Measurements from ENCODE around the gene TBC1D32.
"Not testable (repeated sequence)": the region's sequence is repeated elsewhere in the genome, so short reads cannot be mapped to it uniquely, and the experiment has no call there.

TBC1D32 gene

GRCh38 chr6:121213341-121213740 lies 120.9 kb downstream of the TBC1D32 start:
- not testable (repeated sequence) for DNase-seq (ENCODE audit: low read depth in 2 of 2)

DNA sequence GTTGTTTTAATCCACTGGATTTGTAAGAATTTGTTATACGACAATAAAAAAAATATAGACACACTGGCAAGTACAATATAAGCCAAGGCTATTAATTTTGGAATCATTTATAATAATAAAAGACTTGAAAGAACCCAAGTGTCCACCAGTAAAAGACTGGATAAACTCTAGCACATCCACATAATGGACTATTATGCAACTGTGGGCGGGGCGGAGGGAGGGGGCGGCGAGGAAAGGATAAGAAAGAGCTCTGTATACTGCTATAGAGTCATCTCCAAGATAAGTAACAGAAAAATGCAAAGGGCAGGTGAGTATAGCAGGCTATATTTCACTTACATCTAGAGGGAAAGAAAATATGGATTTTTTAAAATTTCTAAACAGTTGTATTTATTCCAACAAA lies 123.3 kb downstream of the TBC1D32 start:
- no peak for DNase-seq (ENCODE audit: low read depth in 2 of 2)

- DNase-seq (ENCODE audit: low read depth in 2 of 2) = no peak
Measured at GRCh38 chr6:121205569-121205968, 128.7 kb downstream of the TBC1D32 start.

- no peak for DNase-seq (ENCODE audit: low read depth in 2 of 2)
Measured at GRCh38 chr6:121201105-121201504, 133.2 kb downstream of the TBC1D32 start.

DNA sequence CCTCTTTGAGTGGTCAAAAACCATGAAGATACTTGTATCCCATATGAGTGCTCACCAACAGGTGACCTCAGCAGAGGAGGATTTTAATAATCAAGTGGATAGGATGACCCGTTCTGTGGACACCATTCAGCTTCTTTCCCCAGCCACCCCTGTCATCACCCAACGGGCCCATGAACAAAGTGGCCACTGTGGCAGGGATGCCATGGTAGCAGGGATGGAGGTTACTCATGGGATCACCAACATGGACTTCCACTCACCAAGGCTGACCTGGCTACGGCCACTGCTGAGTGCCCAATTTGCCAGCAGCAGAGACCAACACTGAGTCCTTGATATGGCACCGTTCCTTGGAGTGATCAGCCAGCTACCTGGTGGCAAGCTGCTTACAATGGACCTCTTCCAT lies 138.2 kb downstream of the TBC1D32 start:
- not testable (repeated sequence) for DNase-seq (ENCODE audit: low read depth in 2 of 2)

DNA sequence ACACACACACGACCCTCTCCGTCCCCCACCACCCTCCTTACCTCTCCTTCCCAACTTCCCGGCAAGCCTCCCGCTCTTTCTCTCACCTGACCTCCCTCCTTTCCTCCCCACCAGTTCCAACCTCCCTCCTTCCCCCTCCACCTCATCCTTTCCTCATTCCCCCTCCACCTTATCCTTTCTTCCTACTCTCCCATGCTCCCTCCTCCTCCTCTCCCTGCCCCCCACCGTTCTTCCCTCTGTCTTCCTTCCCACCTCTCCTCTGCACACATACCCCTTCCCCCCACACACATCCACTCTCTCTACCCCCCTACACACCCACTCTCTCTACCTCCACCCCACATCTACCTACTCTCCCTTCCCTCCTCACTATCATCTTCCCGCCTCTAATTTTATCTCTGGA lies 144.2 kb downstream of the TBC1D32 start:
- no peak for DNase-seq (ENCODE audit: low read depth in 2 of 2)

- no peak for DNase-seq (ENCODE audit: low read depth in 2 of 2)
Measured at GRCh38 chr6:121188356-121188755, 145.9 kb downstream of the TBC1D32 start.

- DNase-seq (ENCODE audit: low read depth in 2 of 2) = no peak
Measured at GRCh38 chr6:121187833-121188200, 146.5 kb downstream of the TBC1D32 start.

GRCh38 chr6:121187200-121187832 lies 147.0 kb downstream of the TBC1D32 start:
- DNase-seq (ENCODE audit: low read depth in 2 of 2) = no peak

DNA sequence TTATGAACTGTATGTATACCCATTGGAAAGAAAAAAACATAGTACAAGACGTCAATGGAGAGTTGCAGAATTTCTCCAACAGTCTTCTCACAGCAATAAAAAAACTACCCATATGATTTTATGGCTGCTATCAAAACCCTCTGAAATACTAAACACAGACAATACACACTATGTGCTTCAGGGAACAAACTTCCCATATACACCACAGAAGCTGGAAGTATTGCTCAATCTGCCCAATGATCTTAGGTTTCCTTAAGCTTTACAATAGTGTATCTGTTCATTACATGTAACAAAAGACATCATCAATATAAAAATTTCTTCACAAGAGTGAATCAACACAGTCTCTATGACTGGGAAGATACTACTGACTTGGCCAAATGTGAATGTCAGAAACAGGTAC lies 150.5 kb downstream of the TBC1D32 start:
- no peak for DNase-seq (ENCODE audit: low read depth in 2 of 2)

- DNase-seq (ENCODE audit: low read depth in 2 of 2) = no peak
Measured at GRCh38 chr6:121175827-121176226, 158.5 kb downstream of the TBC1D32 start.

- DNase-seq (ENCODE audit: low read depth in 2 of 2) = not testable (repeated sequence)
Measured at GRCh38 chr6:121172451-121172850, 161.8 kb downstream of the TBC1D32 start.

GRCh38 chr6:121171879-121172278 lies 162.4 kb downstream of the TBC1D32 start:
- DNase-seq (ENCODE audit: low read depth in 2 of 2) = no peak

GRCh38 chr6:121161886-121162285 lies 172.4 kb downstream of the TBC1D32 start:
- no peak for DNase-seq (ENCODE audit: low read depth in 2 of 2)

DNA sequence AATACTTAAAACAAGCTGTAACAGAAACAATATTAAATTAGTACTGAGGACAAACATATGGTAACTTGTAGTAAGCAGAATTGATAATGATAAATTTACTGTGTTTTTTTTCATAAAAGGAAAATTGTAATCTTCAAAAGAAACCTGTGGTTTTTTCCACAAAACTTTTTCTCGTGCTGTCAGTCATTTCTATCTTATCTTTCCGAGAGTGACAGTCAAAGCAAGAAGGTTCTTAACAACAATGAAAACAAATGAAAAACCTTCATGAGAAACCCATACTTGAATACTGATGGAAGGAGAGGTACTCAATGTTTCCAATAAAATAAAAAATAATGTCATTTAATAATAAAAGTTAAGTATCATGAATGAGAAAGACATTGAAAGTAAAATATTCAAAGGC lies 174.0 kb downstream of the TBC1D32 start:
- no peak for DNase-seq (ENCODE audit: low read depth in 2 of 2)

GRCh38 chr6:121158891-121159290 lies 175.4 kb downstream of the TBC1D32 start:
- no peak for DNase-seq (ENCODE audit: low read depth in 2 of 2)

DNA sequence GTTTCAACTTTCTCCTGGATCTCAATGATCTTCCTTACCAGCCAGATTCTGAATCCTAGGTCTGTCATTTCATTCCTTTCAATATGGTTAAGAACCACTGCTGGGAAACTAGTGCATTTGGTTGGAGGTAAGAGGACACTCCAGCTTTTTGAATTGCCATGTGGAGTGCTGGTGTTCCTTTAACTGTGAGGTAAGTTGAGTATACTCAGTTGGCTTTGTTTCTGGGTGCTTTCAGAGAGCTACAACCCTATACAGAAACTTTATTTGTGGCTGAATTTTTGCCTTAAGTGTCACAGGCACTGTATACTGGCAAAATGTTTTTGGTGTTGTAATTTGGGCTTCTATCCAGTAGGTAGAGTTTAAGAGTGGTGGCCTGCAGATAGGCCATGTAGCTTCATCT lies 175.8 kb downstream of the TBC1D32 start:
- DNase-seq (ENCODE audit: low read depth in 2 of 2) = no peak

- no peak for DNase-seq (ENCODE audit: low read depth in 2 of 2)
Measured at GRCh38 chr6:121157906-121158305, 176.4 kb downstream of the TBC1D32 start.

GRCh38 chr6:121143476-121143875 lies 190.8 kb downstream of the TBC1D32 start:
- no peak for DNase-seq (ENCODE audit: low read depth in 2 of 2)

DNA sequence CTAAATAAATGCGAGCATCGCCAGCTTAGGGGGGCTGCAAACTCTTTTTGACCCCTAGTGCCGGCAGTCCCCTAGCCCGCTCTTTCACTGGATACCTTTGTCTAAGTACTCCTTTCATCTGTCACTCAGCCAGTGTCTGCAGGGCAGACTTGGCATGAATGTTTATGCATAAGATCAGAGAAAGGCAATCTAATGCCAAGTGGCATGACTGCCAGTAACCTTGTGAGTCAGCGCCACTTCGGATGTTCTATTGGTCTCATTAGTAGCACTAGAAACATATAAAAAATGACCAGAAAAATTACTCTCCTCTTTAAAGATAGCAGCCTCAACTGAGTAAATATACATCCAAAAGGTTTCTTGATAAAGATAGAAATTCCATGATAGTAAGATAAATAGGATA lies 192.2 kb downstream of the TBC1D32 start:
- no peak for DNase-seq (ENCODE audit: low read depth in 2 of 2)

GRCh38 chr6:121135425-121135824 lies 198.9 kb downstream of the TBC1D32 start:
- DNase-seq (ENCODE audit: low read depth in 2 of 2) = no peak

DNA sequence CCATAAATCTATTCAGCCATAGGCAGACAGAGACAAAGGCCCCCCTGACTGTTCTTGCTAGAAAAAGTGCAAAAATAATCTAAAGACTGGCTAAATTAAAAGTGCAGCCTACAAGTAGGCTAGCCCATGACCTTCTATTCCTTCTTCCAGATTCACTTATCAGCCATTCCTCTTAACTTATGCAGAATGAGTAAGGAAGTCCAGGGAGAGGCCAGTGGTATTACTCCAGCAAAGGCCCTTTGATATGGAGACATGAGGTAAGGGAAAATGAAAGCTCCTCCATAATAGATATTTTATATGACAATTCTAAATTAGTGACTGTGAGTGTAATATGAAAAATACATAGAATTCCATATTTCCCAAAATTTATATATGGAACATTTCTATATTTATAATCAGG lies 199.4 kb downstream of the TBC1D32 start:
- no peak for DNase-seq (ENCODE audit: low read depth in 2 of 2)

GRCh38 chr6:121124600-121124999 lies 209.7 kb downstream of the TBC1D32 start:
- no peak for DNase-seq (ENCODE audit: low read depth in 2 of 2)

DNA sequence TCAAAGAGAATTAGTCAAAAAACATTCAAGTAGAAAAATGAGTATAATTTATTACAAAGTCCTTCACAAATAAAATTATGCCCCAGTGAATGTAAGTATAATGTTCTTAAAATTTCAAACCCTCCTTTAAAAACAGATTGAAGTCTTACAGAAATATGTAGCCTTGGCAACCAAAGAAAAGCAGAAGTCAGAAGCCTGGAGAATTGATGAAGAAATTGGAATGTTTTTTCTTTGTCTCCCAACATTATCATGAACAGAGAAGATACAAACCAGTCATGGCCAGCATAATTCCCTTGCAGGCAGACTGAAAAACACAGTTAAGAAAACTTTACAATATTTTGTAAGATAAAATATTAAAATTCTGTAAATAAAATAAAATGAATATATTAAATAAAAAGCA lies 221.9 kb downstream of the TBC1D32 start:
- DNase-seq (ENCODE audit: low read depth in 2 of 2) = no peak
